ENCODE measurements around the gene RIMKLB.
"Not testable (repeated sequence)": the region's sequence is repeated elsewhere in the genome, so short reads cannot be mapped to it uniquely, and the experiment has no call there.

The RIMKLB gene

GRCh38 chr12:8773461-8773860 lies 75.7 kb downstream of the RIMKLB start:
- DNase-seq (ENCODE audit: low read depth, low spot score) = no peak

GRCh38 chr12:8779281-8779680 lies 81.5 kb downstream of the RIMKLB start:
- no peak for DNase-seq (ENCODE audit: low read depth, low spot score)

- no peak for DNase-seq (ENCODE audit: low read depth, low spot score)
Observed at GRCh38 chr12:8779862-8780261, 82.1 kb downstream of the RIMKLB start.

GRCh38 chr12:8780389-8780788 lies 82.6 kb downstream of the RIMKLB start:
- no peak for DNase-seq (ENCODE audit: low read depth, low spot score)

GRCh38 chr12:8781381-8782127 lies 83.8 kb downstream of the RIMKLB start:
- no peak for DNase-seq (ENCODE audit: low read depth, low spot score)

GRCh38 chr12:8784290-8784888 lies 86.6 kb downstream of the RIMKLB start:
- DNase-seq (ENCODE audit: low read depth, low spot score) = no peak

- no peak for DNase-seq (ENCODE audit: low read depth, low spot score)
Observed at GRCh38 chr12:8785499-8785898, 87.7 kb downstream of the RIMKLB start.

GRCh38 chr12:8787206-8787605 lies 89.4 kb downstream of the RIMKLB start:
- not testable (repeated sequence) for DNase-seq (ENCODE audit: low read depth, low spot score)

GRCh38 chr12:8788706-8789105 lies 90.9 kb downstream of the RIMKLB start:
- not testable (repeated sequence) for DNase-seq (ENCODE audit: low read depth, low spot score)

GRCh38 chr12:8789341-8790013 lies 91.7 kb downstream of the RIMKLB start:
- DNase-seq (ENCODE audit: low read depth, low spot score) = not testable (repeated sequence)

- DNase-seq (ENCODE audit: low read depth, low spot score) = not testable (repeated sequence)
Observed at GRCh38 chr12:8793226-8793625, 95.4 kb downstream of the RIMKLB start.

GRCh38 chr12:8794611-8795010 lies 96.8 kb downstream of the RIMKLB start:
- DNase-seq (ENCODE audit: low read depth, low spot score) = not testable (repeated sequence)

- no peak for DNase-seq (ENCODE audit: low read depth, low spot score)
Observed at GRCh38 chr12:8796831-8797626, 99.2 kb downstream of the RIMKLB start.

- DNase-seq (ENCODE audit: low read depth, low spot score) = not testable (repeated sequence)
Observed at GRCh38 chr12:8801213-8801612, 103.4 kb downstream of the RIMKLB start.

- DNase-seq (ENCODE audit: low read depth, low spot score) = peak; percentile 57
Observed at GRCh38 chr12:8804833-8805232, 107.0 kb downstream of the RIMKLB start.

- DNase-seq (ENCODE audit: low read depth, low spot score) = not testable (repeated sequence)
Observed at GRCh38 chr12:8805487-8805886, 107.7 kb downstream of the RIMKLB start.

- peak; percentile 65 for DNase-seq (ENCODE audit: low read depth, low spot score)
Observed at GRCh38 chr12:8807084-8807483, 109.3 kb downstream of the RIMKLB start.

GRCh38 chr12:8810112-8810511 lies 112.3 kb downstream of the RIMKLB start:
- DNase-seq (ENCODE audit: low read depth, low spot score) = not testable (repeated sequence)

- DNase-seq (ENCODE audit: low read depth, low spot score) = no peak
Observed at GRCh38 chr12:8813572-8814357, 116.0 kb downstream of the RIMKLB start.

GRCh38 chr12:8816448-8817050 lies 118.8 kb downstream of the RIMKLB start:
- DNase-seq (ENCODE audit: low read depth, low spot score) = no peak

- no peak for DNase-seq (ENCODE audit: low read depth, low spot score)
Observed at GRCh38 chr12:8817856-8818255, 120.1 kb downstream of the RIMKLB start.

Data from ELF-1 (cell line).